Activated T-cell treated with anti-CD3 and anti-CD28 coated beads, Interleukin-2, amount 50 U/mL, for 4 hours (primary cell): ENCODE data around the gene ATRX. TPM values are rescaled to one million over a fixed set of nuclear protein-coding genes. Genes with fewer than 3 reads are reported as not detected.
"Not testable (repeated sequence)": the region's sequence is repeated elsewhere in the genome, so short reads cannot be mapped to it uniquely, and the experiment has no call there.

Experiments used
- ATAC-seq, 2 donors: fragments of 200-7000 bp; cut with Tn5 transposase; one replicate each; pipeline ENCODE4 v1.10.0; 2021
- DNase-seq: peaks from one replicate; pipeline ENCODE4 v3.0.0-alpha.2; 2020
- H3K27me3 Mint-ChIP-seq: one replicate; pipeline ENCODE4 v1.8.0; 2021; ENCODE audit warnings: low read depth, mixed read lengths
- H3K36me3 Mint-ChIP-seq: one replicate; pipeline ENCODE4 v1.8.0; 2022; ENCODE audit warnings: mixed read lengths; ENCODE audit not compliant: insufficient read depth
- H3K4me1 Mint-ChIP-seq: one replicate; pipeline ENCODE4 v1.8.0; 2021; ENCODE audit warnings: low read depth, mixed read lengths
- H3K4me3 Mint-ChIP-seq: one replicate; pipeline ENCODE4 v1.8.0; 2021; ENCODE audit warnings: mild to moderate bottlenecking, moderate library complexity, mixed read lengths
- H3K9me3 Mint-ChIP-seq: one replicate; pipeline ENCODE4 v1.8.0; 2021; ENCODE audit warnings: mixed read lengths
- total RNA-seq, 3 donors: library from RNA; stranded (reverse); gene quantifications; one replicate each; pipeline ENCODE4 v1.2.1, GENCODE V29; 2021

The ATRX gene, protein sequence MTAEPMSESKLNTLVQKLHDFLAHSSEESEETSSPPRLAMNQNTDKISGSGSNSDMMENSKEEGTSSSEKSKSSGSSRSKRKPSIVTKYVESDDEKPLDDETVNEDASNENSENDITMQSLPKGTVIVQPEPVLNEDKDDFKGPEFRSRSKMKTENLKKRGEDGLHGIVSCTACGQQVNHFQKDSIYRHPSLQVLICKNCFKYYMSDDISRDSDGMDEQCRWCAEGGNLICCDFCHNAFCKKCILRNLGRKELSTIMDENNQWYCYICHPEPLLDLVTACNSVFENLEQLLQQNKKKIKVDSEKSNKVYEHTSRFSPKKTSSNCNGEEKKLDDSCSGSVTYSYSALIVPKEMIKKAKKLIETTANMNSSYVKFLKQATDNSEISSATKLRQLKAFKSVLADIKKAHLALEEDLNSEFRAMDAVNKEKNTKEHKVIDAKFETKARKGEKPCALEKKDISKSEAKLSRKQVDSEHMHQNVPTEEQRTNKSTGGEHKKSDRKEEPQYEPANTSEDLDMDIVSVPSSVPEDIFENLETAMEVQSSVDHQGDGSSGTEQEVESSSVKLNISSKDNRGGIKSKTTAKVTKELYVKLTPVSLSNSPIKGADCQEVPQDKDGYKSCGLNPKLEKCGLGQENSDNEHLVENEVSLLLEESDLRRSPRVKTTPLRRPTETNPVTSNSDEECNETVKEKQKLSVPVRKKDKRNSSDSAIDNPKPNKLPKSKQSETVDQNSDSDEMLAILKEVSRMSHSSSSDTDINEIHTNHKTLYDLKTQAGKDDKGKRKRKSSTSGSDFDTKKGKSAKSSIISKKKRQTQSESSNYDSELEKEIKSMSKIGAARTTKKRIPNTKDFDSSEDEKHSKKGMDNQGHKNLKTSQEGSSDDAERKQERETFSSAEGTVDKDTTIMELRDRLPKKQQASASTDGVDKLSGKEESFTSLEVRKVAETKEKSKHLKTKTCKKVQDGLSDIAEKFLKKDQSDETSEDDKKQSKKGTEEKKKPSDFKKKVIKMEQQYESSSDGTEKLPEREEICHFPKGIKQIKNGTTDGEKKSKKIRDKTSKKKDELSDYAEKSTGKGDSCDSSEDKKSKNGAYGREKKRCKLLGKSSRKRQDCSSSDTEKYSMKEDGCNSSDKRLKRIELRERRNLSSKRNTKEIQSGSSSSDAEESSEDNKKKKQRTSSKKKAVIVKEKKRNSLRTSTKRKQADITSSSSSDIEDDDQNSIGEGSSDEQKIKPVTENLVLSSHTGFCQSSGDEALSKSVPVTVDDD (N-terminal part only)
- total RNA-seq, result 10 to 100 TPM; 43.9 to 49.2 (median 45.2) TPM

- peak; percentile 96 to 97 for ATAC-seq
- peak; percentile 60 for DNase-seq
- peak within 1 kb of the TSS; percentile 99 for H3K4me3 Mint-ChIP-seq
- H3K27me3 Mint-ChIP-seq, result no peaks in the 10 kb centered on the region
- H3K9me3 Mint-ChIP-seq, result no peaks in the 10 kb centered on the region
- peaks cover 27% of the 10 kb centered on the region for H3K4me1 Mint-ChIP-seq
- H3K36me3 Mint-ChIP-seq, result no peaks in the 10 kb centered on the region
Measured at GRCh38 chrX:77785486-77786364, at the start of gene ATRX. ATRX (minus strand) TSS chrX:77786216; CDS start chrX:77786001, 215 bp downstream.

DNA sequence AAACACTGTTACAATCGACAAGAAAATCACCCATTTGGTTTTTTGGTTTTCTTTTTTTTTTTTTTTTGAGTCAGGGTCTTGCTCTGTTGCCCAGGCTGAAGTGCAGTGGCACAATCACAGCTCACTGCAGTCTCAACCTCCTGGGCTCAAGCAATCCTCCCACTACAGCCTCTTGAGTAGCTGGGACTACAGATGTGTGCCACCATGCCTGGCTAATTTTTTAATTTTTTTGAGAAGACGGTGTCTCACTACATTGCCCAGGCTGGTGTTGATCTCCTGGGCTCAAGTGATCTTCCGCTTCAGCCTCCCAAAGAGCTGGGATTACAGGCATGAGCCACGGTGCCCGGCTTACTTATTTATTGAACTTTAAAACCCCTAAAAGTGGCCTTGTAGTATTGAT lies 45.5 kb upstream of the ATRX start:
- ATAC-seq, DNase-seq, H3K4me3 Mint-ChIP-seq, H3K27me3 Mint-ChIP-seq, H3K4me1 Mint-ChIP-seq, H3K9me3 Mint-ChIP-seq: not testable (repeated sequence)
- peaks cover 17% of the 10 kb centered on the region for H3K36me3 Mint-ChIP-seq

- H3K4me3 Mint-ChIP-seq, H3K4me1 Mint-ChIP-seq, DNase-seq, H3K27me3 Mint-ChIP-seq, H3K9me3 Mint-ChIP-seq, ATAC-seq: not testable (repeated sequence)
- peaks cover 22% of the 10 kb centered on the region for H3K36me3 Mint-ChIP-seq
Measured at GRCh38 chrX:77821989-77822388, 36.0 kb upstream of the ATRX start.

DNA sequence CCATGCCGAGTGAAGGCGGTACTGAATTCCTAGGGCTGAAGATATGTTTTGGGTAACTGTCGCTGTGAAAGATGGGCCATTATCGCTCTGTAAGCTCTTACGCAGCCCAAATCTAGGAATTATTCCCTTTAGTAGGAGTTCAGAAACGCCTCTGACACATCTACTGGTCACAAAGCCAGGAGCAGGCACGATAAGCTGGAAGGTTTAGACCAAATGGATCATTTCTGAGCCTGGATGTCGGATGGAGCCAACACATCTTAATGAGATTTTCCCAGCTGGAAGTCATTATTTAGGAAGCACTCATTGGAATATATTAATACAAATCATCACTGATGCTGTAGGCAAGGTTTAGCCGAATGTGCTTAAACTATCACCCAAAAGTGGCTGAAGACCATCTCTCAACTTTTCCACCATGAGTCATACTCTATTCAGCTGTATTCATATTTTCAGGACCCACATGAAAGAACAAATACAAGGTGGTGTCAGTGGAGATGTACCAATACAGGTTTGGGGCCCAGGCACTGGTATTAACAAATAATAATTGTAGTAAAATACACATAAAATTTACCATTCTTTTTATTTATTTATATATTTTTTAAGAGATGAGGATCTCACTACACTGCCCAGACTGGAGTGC lies 34.2 kb upstream of the ATRX start:
- peaks cover 4% of the 10 kb centered on the region for H3K4me1 Mint-ChIP-seq
- ATAC-seq, result no peak

DNA sequence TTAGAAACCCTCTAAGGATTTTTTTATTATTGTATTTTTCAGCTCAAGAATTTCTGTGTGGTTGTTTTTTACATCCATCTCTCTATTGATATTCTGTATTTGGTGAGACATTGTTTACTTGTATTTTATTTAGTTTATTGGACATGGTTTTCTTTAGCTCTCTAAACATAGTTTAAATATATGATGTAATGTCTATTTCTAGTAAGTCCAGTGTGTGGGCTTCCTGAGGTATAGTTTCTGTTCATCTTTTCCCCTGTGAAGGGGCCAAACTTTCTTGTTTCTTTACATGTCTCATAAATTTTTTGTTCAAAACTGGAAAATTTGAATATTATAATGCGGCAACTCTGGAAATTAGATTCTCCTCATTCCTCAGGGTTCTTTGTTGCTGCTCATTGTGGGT lies 28.2 kb upstream of the ATRX start:
- H3K4me1 Mint-ChIP-seq, result peaks cover 2% of the 10 kb centered on the region
- ATAC-seq, result no peak
- DNase-seq, result no peak
- no peak overlapping the region for H3K4me3 Mint-ChIP-seq
- peaks cover 6% of the 10 kb centered on the region for H3K9me3 Mint-ChIP-seq
- no peaks in the 10 kb centered on the region for H3K27me3 Mint-ChIP-seq
- no peaks in the 10 kb centered on the region for H3K36me3 Mint-ChIP-seq

More for the DNA sequence above, 34.2 kb upstream of the ATRX start:
- DNase-seq, result no peak
- peaks cover 4% of the 10 kb centered on the region for H3K9me3 Mint-ChIP-seq
- peaks cover 12% of the 10 kb centered on the region for H3K36me3 Mint-ChIP-seq
- H3K4me3 Mint-ChIP-seq, result no peak overlapping the region
- H3K27me3 Mint-ChIP-seq, result no peaks in the 10 kb centered on the region

- no peak for ATAC-seq
- H3K36me3 Mint-ChIP-seq, result no peaks in the 10 kb centered on the region
- H3K9me3 Mint-ChIP-seq, result no peaks in the 10 kb centered on the region
- H3K4me1 Mint-ChIP-seq, result no peaks in the 10 kb centered on the region
- H3K4me3 Mint-ChIP-seq, result no peak overlapping the region
- H3K27me3 Mint-ChIP-seq, result no peaks in the 10 kb centered on the region
- no peak for DNase-seq
Measured at GRCh38 chrX:77802201-77802600, 16.2 kb upstream of the ATRX start.

DNA sequence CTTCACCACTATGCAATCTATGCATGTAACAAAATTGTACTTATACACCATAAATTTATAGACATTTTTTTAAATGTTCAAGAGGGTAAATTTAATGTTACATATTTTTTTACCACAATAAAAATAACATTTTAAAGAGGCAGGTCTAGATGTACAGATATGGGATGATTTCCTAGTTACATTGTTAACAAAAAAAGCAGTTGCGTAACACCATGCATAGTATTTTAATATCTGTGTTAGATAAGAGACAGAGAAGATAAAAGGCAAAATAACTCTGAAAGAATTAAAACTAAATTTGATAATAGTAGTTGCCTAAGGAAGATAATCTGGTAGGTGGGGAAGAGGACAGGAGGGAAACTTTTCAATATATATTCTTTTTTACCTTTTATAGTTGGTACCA lies 9.1 kb upstream of the ATRX start:
- Mint-ChIP-seq H3K9me3 (no peaks in the 10 kb centered on the region), H3K4me3 (no peak overlapping the region), H3K4me1 (no peaks in the 10 kb centered on the region), H3K27me3 (no peaks in the 10 kb centered on the region), H3K36me3 (no peaks in the 10 kb centered on the region)
- DNase-seq (no peak), ATAC-seq (no peak)

DNA sequence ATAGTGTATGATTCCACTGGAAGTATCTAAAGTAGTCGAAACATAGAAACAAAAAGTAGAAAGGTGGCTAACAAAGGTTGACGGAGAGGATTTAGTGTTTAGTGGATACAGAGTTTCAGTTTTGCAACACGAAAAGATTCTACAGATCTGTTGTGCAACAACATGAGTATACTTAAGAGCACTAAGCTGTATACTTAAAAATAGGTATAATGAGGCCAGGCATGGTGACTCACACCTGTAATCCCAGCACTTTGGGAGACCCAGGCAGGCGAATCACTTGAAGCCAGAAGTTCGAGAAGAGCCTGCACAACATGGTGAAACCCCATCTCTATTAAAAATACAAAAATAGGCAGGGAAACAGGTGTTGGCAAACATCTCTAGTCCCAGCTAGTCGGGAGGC lies 7.9 kb upstream of the ATRX start:
- H3K36me3 Mint-ChIP-seq, result no peaks in the 10 kb centered on the region
- H3K9me3 Mint-ChIP-seq, result no peaks in the 10 kb centered on the region
- H3K4me1 Mint-ChIP-seq, result no peaks in the 10 kb centered on the region
- H3K4me3 Mint-ChIP-seq, result no peak overlapping the region
- no peak for ATAC-seq
- no peak for DNase-seq
- H3K27me3 Mint-ChIP-seq, result no peaks in the 10 kb centered on the region

- Mint-ChIP-seq H3K27me3 (no peaks in the 10 kb centered on the region), H3K9me3 (no peaks in the 10 kb centered on the region), H3K4me3 (peak overlapping the region; percentile 68), H3K4me1 (peaks cover 18% of the 10 kb centered on the region), H3K36me3 (no peaks in the 10 kb centered on the region)
- ATAC-seq (no peak), DNase-seq (no peak)
Measured at GRCh38 chrX:77788050-77788449, 2.0 kb upstream of the ATRX start.

DNA sequence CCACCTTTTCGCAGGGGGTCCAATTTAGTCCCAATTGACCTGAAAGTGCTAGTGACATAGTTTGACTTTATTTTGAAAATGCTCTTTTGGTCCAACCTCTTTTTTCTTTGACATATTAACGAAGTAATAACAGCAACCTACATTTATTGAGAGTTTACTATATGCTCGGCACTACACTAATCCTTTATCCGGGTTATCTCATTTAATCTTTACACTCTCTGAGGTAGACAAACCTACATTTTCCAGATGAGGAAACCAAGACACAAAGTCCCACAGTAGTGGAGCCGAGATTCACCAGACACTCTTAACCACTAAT lies 307 bp upstream of the ATRX start:
- Mint-ChIP-seq H3K4me1 (peaks cover 24% of the 10 kb centered on the region), H3K4me3 (peak overlapping the region; percentile 99)
- ATAC-seq, result peak in 1 of 2 donors; percentile 7

DNA sequence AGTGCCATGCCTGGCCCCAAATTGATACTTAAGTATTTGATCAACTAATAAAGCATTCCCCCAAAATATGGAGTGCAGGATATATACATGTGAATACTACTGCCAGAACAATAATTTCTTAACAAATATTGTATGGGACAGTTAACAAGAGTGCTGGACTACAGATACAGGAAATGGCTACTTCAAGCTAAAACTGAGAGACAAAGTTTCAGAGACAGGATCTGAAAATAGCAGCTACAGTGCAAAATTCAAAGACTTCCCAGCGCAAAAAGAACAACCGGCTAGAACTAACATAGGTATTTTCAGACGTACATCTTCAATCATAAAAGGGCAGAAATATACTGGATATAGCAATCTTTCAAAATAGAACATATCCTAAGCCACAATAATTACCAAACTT lies 6.3 kb downstream of the ATRX start:
- no peak for ATAC-seq

More for the DNA sequence above, 307 bp upstream of the ATRX start:
- no peak for DNase-seq
- Mint-ChIP-seq H3K27me3 (no peaks in the 10 kb centered on the region), H3K36me3 (no peaks in the 10 kb centered on the region), H3K9me3 (no peaks in the 10 kb centered on the region)

DNA sequence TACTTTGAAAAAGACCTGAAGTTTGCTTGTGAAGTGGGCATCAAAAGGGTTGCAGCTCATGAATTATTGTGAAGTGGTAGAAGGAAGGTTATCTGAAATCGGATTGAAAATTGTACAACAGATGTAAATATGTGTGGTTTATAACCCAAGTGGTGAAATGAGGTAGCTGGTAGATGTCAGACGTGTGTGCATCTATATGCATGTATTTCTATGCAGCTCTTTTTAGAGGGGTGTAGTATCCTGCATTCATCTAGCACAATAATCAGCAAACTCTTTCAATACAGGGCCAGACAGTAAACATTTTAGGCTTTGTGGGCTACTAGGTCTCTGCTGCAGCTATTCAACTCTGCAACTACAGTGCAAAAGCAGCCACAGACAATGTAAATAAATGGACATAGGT lies 9.4 kb downstream of the ATRX start:
- Mint-ChIP-seq H3K4me3 (no peak overlapping the region), H3K36me3 (peaks cover 7% of the 10 kb centered on the region), H3K4me1 (peaks cover 38% of the 10 kb centered on the region), H3K9me3 (no peaks in the 10 kb centered on the region), H3K27me3 (no peaks in the 10 kb centered on the region)
- DNase-seq (no peak), ATAC-seq (no peak)

More for the DNA sequence above, 6.3 kb downstream of the ATRX start:
- Mint-ChIP-seq H3K36me3 (peaks cover 7% of the 10 kb centered on the region), H3K4me3 (no peak overlapping the region), H3K4me1 (peaks cover 43% of the 10 kb centered on the region), H3K27me3 (no peaks in the 10 kb centered on the region), H3K9me3 (no peaks in the 10 kb centered on the region)
- no peak for DNase-seq

DNA sequence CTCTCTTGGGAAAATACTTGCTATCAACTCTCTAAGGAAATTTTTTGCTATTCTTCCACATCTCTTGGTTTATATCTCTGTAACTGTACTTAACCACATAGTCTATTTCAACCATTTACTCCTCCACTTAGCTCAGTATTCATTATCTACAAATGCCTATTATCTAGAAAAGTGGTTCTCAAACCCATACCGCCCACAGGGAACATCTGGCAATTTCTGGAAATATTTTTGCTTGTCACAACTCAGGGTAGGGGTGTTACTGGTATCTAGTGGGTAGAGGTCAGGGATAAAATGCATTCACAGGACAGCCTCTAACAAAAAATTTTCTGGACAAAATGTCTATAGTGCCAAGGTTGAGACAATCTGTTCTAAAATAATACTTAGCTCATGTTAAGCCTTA lies 14.4 kb downstream of the ATRX start:
- Mint-ChIP-seq H3K9me3 (no peaks in the 10 kb centered on the region), H3K4me1 (peaks cover 31% of the 10 kb centered on the region), H3K27me3 (no peaks in the 10 kb centered on the region), H3K4me3 (no peak overlapping the region), H3K36me3 (peaks cover 1% of the 10 kb centered on the region)
- no peak for DNase-seq
- no peak for ATAC-seq
